ENCODE data around the gene GABRG3. TPM values are rescaled to one million over a fixed set of nuclear protein-coding genes. Genes with fewer than 3 reads are reported as not detected.

GABRG3 gene
- not detected in 2 replicates for total RNA-seq

GRCh38 chr15:26970712-26971210 lies at the start of gene GABRG3:
GABRG3 (plus strand) TSS chr15:26971181.

Other genes starting within 250 kb of the GABRG3 start
- gene GABRB3, start 198.1 kb upstream of the GABRG3 start, total RNA-seq, result 0.66 and 1.3 TPM in 2 replicates
- not detected in 2 replicates for gene GABRA5, start 104.1 kb upstream of the GABRG3 start, total RNA-seq